Cerebellar nuclear complex (tissue), 1 donor: ENCODE measurements around the gene RAB11B.
"Not testable (repeated sequence)": the region's sequence is repeated elsewhere in the genome, so short reads cannot be mapped to it uniquely, and the experiment has no call there.

Experiments
- DNase-seq, 2 experiments: peaks; one replicate each; lab custom pipeline; 2025; lab: John Stamatoyannopoulos, UW

RAB11B gene

DNA sequence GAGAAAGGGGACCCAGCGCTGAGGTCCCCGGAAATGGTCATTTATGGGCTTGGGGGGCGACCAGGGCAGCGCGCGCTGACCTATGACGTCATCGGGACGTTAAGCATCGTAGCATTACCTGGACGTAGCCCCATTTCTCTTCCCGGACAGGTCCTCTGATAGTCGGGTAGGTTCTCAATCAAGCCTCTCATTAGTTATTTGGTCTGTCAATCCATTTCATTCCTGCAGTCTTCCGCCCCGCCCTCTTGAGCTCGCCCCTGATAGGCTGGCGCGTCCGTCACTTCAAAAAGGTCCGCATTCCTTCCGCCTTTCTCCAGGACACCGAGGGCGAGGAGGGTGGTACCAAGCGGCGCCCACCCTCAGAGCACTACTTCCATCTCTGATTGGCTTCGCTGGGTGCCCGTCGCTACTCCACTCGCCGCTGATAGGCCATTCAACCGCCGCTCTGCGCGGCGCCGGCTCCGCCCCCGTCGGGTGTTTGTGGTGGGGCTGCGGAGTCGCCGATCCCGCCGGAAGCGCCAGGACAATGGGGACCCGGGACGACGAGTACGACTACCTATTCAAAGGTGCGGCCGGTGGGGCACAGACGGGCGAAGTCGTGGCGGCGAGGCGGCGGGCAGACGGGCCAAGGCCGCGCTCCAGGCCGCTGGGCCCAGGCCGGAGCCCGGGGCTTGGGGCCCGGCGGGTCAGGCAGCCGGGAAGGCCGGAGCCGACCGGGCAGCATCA is at the start of gene RAB11B:
Gene RAB11B, plus strand, starts transcription at position 470 of the 726 bp plus-strand sequence. Its CDS starts 57 bp downstream, at position 527.
- peak; percentile 99 to 100 for DNase-seq

DNA sequence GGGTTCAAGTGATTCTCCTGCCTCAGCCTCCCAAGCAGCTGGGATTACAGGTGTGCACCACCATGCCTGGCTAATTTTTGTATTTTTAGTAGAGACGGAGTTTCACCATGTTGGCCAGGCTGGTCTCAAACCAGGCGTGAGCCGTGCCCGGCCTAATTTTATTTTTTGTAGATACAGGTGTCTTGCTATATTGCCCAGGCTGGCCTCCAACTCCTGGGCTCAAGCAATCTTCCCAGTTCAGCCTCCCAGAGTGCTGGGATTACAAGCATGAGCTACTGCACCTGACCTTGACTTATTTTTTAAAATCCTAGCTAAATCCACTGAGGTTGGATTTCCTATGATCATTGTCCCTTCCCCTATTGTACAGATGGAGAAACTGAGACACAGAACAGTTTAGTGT is 48.7 kb upstream of the RAB11B start:
- DNase-seq, result not testable (repeated sequence)

DNA sequence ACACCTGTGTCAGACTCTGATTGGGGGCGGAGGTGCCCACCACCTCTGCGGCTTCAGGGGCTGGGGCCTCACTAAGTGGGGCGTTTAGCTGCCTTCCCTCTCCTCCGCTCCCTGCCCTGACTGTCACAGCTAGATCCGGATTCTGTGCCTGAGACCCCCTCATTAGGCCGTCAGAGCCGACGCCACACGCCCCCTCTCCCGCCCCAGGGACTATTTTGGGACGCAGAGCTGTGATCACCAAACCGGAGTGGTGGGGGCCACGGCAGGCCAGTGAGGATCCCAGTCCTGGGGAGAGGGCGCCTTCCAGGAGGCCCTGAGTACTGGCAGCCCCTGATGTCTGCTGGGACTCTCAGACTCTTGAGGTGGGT is 47.9 kb upstream of the RAB11B start:
- no peak for DNase-seq

DNA sequence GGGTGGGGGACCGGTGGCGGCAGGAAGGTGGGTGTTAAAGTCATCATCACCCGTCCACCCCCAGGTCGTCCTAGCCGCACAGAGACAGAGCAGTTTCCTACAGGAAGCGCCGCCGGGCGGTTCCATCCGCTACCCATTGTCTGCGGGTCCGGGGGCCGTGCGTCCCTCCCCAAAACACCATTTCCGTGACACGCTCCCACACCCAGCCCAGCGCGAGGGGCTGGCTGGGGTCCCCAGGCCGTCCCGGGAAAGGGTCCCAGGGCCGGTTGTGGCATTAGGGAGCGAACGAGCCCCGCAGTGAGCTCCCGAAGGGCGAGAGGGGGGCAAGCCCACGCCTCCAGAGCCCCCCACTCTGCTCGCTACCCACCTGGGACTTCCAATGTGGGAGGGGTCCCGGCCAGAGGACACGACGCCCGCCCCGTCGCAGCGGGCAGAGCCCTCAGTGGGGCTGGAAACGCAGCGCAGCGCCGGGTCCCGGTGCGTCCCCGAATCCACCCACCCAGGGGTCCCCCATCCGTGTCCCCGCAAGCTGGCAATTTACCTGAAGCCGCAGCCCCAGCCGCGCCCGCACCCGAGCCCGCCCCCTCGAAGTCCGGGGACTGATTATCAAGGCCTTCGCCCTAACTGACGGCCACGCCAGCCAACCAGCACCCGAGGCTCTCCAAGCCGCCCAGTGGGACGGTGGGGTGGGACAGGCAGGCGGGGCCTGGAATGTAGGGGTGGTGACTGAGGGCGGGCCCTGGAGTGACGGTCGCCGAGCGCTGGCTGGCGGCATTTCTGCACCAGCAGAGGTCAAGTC is 47.3 kb upstream of the RAB11B start, which contains the start of gene KANK3:
Gene KANK3, minus strand, starts transcription at position 579 of the 799 bp plus-strand sequence. CDS start 5,434 bp downstream, outside the sequence.
- DNase-seq, result no peak

GRCh38 chr19:8343483-8343844 is 46.7 kb upstream of the RAB11B start:
- no peak for DNase-seq

GRCh38 chr19:8349629-8350372 is 40.4 kb upstream of the RAB11B start:
- not testable (repeated sequence) for DNase-seq

GRCh38 chr19:8352134-8352827 is 37.9 kb upstream of the RAB11B start:
- DNase-seq, result no peak

- DNase-seq, result not testable (repeated sequence)
These were observed 37.3 kb upstream of the RAB11B start for GRCh38 chr19:8352845-8353244.

GRCh38 chr19:8355631-8356402 is 34.3 kb upstream of the RAB11B start:
- DNase-seq, result no peak

- DNase-seq, result no peak
These were observed 33.1 kb upstream of the RAB11B start for GRCh38 chr19:8357007-8357521.

DNA sequence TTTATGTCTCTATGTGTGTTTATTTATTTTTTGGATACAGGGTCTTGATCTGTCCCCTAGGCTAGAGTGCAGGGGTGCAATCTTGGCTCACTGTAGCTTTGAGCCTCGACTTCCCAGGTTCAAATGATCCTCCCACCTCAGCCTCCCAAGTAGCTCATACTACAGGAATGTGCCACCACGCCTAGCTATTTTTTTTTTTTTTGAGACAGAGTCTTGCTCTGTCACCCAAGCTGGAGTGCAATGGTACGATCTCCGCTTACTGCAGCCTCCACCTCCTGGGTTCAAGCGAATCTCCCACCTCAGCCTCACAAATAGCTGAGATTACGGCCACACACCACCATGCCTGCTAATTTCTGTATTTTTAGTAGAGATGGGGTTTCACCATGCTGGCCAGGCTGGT is 31.2 kb upstream of the RAB11B start:
- no peak for DNase-seq

- DNase-seq, result no peak
These were observed 30.0 kb upstream of the RAB11B start for GRCh38 chr19:8360196-8360595.

DNA sequence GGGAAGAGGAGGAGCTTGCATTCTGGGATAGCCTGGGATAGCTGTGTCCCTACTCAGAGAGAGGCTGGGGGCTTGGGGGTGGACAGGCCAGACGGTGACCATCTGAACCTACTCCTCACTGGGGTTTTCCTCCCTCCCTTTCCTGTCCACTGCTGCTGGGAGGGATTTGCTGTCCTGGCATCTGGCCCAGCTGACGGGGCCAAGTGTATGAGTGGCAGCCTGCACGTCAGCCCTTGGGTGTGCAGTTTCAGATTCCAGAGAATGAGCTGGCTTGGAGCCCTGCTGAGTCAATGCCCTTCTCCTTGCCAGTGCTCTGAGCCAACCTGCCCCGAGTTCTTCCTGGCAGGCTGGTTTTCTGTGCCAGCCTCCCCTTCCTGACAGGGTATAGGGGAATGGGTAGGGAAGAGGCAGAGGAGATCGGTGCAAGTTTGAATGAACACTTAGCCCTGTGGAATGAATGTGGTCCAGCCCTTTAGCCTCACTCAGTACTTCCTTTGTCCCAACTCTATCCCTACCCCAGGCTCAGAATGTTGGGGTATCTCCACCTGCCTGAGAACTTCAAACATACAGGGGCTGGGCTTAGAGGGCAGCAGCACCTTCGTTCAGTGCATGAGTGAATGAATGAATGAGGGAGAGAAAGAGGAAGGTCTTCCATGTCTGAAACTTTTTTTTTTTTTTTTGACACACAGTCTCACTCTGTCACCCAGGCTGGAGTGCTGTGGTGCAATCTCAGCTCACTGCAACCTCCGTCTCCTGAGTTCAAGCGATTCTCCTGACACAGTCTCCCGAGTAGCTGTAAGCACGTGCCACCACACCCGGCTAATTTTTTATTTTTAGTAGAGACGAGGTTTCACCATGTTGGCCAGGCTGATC is 28.0 kb upstream of the RAB11B start:
- DNase-seq, result no peak

DNA sequence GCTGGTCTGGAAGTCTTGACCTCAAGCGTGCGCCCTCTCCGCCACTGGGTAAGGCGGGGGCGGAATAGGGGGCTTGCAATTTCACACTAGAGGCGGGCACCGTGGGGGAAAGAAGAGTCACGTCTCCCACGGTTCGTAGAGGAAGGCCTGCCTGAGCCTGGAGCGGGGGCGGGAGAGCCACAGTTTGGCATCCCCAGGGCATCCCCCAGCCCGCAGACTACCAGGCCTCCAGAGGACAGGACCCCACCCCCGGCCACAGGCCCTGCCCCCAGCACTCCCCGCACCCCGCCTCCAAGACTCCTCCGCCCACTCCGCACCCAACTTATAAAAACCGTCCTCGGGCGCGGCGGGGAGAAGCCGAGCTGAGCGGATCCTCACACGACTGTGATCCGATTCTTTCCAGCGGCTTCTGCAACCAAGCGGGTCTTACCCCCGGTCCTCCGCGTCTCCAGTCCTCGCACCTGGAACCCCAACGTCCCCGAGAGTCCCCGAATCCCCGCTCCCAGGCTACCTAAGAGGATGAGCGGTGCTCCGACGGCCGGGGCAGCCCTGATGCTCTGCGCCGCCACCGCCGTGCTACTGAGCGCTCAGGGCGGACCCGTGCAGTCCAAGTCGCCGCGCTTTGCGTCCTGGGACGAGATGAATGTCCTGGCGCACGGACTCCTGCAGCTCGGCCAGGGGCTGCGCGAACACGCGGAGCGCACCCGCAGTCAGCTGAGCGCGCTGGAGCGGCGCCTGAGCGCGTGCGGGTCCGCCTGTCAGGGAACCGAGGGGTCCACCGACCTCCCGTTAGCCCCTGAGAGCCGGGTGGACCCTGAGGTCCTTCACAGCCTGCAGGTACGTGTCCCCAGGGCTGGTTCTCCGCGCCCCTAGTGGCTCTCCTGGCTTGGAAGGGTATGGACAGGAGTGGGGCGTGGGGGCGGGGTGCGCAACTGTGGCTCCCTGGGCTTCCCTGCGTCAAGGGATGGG is 26.1 kb upstream of the RAB11B start, which contains the start of gene ANGPTL4:
Gene ANGPTL4, plus strand, starts transcription at position 353 of the 969 bp plus-strand sequence. Its CDS starts 167 bp downstream, at position 520.
- no peak for DNase-seq

DNA sequence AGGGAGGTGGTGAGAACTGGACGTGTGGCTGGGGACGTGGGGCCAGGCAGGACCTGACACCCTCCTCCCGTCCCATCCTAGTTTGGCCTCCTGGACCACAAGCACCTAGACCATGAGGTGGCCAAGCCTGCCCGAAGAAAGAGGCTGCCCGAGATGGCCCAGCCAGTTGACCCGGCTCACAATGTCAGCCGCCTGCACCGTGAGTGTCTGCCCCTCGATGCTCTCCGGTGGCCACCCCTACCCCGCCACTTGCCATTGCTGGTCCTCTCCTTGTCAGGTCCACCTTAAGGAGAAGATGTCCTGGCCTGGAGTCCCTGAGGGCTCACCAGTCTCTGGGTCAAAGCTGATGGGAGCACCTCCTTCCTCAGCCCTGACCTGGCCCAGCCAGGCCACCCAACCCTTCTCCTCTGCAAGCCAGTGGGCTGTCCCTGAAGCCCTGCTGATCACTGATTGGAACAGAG is 24.0 kb upstream of the RAB11B start:
- DNase-seq, result no peak

DNA sequence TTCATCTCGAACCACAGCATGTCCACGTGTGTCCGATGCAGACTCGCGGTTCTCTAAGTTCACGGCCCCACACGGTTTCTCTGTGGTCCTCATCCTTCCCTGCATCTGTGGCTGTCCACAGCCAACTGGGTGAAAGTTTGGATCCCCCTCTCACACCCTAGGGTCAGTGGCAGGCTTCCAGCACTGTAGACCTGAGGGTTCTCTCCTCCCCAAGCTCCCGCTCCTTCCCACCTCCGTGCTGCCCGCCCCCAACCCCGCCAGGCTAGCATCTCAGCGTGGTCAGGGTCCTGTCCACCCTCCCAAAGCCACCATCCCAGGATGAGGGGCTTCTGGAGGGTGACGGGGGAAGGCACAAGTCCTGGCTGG is 23.2 kb upstream of the RAB11B start:
- no peak for DNase-seq

GRCh38 chr19:8367327-8368001 is 22.7 kb upstream of the RAB11B start:
- no peak for DNase-seq
